Spinal cord (tissue), 10 donors: ENCODE measurements around the gene F11R. TPM values are rescaled to one million over a fixed set of nuclear protein-coding genes. Genes with fewer than 3 reads are reported as not detected.
"Not testable (repeated sequence)": the region's sequence is repeated elsewhere in the genome, so short reads cannot be mapped to it uniquely, and the experiment has no call there.

Source experiments
- DNase-seq, 6 donors: peaks; one replicate each; pipeline versions ENCODE4 v3.0.0 to v3.0.0-alpha.2; 2013 to 2015; ENCODE audit warnings: low spot score in 6 of 6, low read depth in 4 of 6
- H3K27ac ChIP-seq: one replicate; pipeline ENCODE4 v1.5.1; 2013; ENCODE audit warnings: low read depth, low read length, control low read depth
- H3K27me3 ChIP-seq: one replicate; pipeline ENCODE4 v1.6.1; 2013; ENCODE audit warnings: low read length; ENCODE audit not compliant: control insufficient read depth, insufficient read depth
- H3K36me3 ChIP-seq: one replicate; pipeline ENCODE4 v1.6.1; 2013; ENCODE audit warnings: low read length; ENCODE audit not compliant: control insufficient read depth, insufficient read depth
- H3K4me1 ChIP-seq: one replicate; pipeline ENCODE4 v1.6.1; 2013; ENCODE audit warnings: low read length; ENCODE audit not compliant: control insufficient read depth, insufficient read depth
- H3K4me3 ChIP-seq: one replicate; pipeline ENCODE4 v1.5.1; 2013; ENCODE audit warnings: low read depth, low read length, control low read depth
- H3K9me3 ChIP-seq: one replicate; pipeline ENCODE4 v1.6.1; 2013; ENCODE audit warnings: low read length; ENCODE audit not compliant: control insufficient read depth, insufficient read depth
- WGBS: methylation state at CpG from one replicate; pipeline ENCODE4 v1.1.5; 2013; ENCODE audit warnings: missing lambda C conversion rate; ENCODE audit not compliant: insufficient coverage; 5-methylcytosine and 5-hydroxymethylcytosine counted together
- polyA plus RNA-seq, 2 donors: library from polyadenylated mRNA; unstranded; fragments of 120-200 nt; gene quantifications; one replicate each; pipeline ENCODE4 v1.2.1, GENCODE V29; 2013; ENCODE audit not compliant: insufficient read length in 2 of 2
- total RNA-seq, 2 donors: library from RNA; depleted of rRNA in 1 of 2; stranded (reverse); fragments of 120-200 nt in 1 of 2; fragments of >200 nt in 1 of 2; gene quantifications; one replicate each; pipeline versions ENCODE4 v1.2.3 to v1.2.4, GENCODE V29; 2013 to 2014
- donor health status: healthy.

Gene F11R
- total and polyA plus RNA-seq, 4 donors, result 7.0 to 23.7 (median 11.3) TPM

GRCh38 chr1:161017181-161017580 is 3.8 kb downstream of the F11R start:
- peaks cover 31% of the 10 kb centered on the region for H3K27me3 ChIP-seq

GRCh38 chr1:161016683-161017082 is 4.3 kb downstream of the F11R start:
- H3K4me3 ChIP-seq, H3K27ac ChIP-seq, DNase-seq, H3K36me3 ChIP-seq, H3K9me3 ChIP-seq: not testable (repeated sequence)
- H3K27me3 ChIP-seq, result peaks cover 28% of the 10 kb centered on the region
- peaks cover 20% of the 10 kb centered on the region for H3K4me1 ChIP-seq
- no CpG with 5 or more reads among the region's 1 CpG for WGBS

More at GRCh38 chr1:161017181-161017580, 3.8 kb downstream of the F11R start:
- H3K27ac ChIP-seq, H3K4me3 ChIP-seq, DNase-seq, H3K36me3 ChIP-seq, H3K9me3 ChIP-seq: not testable (repeated sequence)
- H3K4me1 ChIP-seq, result peaks cover 21% of the 10 kb centered on the region
- WGBS, result no CpG with 5 or more reads among the region's 7 CpGs

GRCh38 chr1:161013488-161014230 is 7.3 kb downstream of the F11R start:
- H3K4me1 ChIP-seq, result peaks cover 3% of the 10 kb centered on the region
- peaks cover 8% of the 10 kb centered on the region for H3K27me3 ChIP-seq
- no peak overlapping the region for H3K4me3 ChIP-seq
- no peaks in the 10 kb centered on the region for H3K36me3 ChIP-seq
- H3K9me3 ChIP-seq, result no peaks in the 10 kb centered on the region
- WGBS, result 59% methylated on average over 10 of the region's 15 CpGs
- peak overlapping the region; percentile 36 for H3K27ac ChIP-seq
- peak in 1 of 6 donors; percentile 43 for DNase-seq

DNA sequence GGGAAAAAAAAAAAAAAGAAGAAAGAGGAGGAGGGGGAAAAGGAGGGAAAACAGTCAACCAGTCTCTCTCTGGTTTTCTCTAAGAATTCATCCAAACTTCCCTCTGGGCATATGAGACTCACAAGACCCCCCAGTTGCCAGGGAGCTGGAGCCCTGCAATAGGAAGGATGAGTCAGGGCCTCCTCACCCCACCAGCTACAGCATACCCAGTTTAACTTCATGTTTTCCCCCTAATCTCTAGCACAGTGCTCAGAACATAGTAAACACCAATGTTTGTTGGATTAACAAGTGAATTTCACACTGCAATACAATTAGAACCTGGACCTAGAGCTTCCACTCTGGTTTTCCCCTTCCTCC is 7.8 kb downstream of the F11R start:
- Histone ChIP-seq H3K27me3 (peaks cover 4% of the 10 kb centered on the region), H3K4me3 (no peak overlapping the region), H3K4me1 (peaks cover 3% of the 10 kb centered on the region), H3K36me3 (no peaks in the 10 kb centered on the region), H3K9me3 (no peaks in the 10 kb centered on the region), H3K27ac (peak overlapping the region; percentile 36)
- no peak for DNase-seq

DNA sequence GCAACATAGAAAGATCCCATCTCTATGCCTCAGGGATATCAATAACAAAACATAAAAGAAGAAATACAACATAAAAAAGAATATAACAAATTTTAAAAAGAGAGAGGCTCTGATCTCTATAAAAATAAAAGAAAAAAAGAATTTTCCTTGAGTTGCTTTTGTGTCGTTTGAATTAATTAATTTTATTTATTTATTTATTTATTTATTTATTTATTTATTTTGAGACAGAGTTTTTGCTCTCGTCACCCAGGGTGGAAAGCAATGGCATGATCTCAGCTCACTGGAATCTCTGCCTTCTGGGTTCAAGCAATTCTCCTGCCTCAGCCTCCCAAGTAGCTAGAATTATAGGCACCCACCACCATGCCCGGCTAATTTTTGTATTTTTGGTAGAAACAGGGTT is 8.5 kb downstream of the F11R start:
- Histone ChIP-seq H3K27me3 (no peaks in the 10 kb centered on the region), H3K36me3 (no peaks in the 10 kb centered on the region), H3K4me1 (peaks cover 3% of the 10 kb centered on the region), H3K9me3 (no peaks in the 10 kb centered on the region), H3K27ac (no peak overlapping the region), H3K4me3 (no peak overlapping the region)
- no CpG with 5 or more reads among the region's 3 CpGs for WGBS
- DNase-seq, result no peak

- Histone ChIP-seq H3K27ac (no peak overlapping the region), H3K4me1 (peaks cover 3% of the 10 kb centered on the region), H3K4me3 (no peak overlapping the region), H3K9me3 (no peaks in the 10 kb centered on the region), H3K36me3 (no peaks in the 10 kb centered on the region), H3K27me3 (no peaks in the 10 kb centered on the region)
- no peak for DNase-seq
- 93% methylated on average over 7 of the region's 7 CpGs for WGBS
Measured at GRCh38 chr1:161009602-161010211, 11.2 kb downstream of the F11R start.

DNA sequence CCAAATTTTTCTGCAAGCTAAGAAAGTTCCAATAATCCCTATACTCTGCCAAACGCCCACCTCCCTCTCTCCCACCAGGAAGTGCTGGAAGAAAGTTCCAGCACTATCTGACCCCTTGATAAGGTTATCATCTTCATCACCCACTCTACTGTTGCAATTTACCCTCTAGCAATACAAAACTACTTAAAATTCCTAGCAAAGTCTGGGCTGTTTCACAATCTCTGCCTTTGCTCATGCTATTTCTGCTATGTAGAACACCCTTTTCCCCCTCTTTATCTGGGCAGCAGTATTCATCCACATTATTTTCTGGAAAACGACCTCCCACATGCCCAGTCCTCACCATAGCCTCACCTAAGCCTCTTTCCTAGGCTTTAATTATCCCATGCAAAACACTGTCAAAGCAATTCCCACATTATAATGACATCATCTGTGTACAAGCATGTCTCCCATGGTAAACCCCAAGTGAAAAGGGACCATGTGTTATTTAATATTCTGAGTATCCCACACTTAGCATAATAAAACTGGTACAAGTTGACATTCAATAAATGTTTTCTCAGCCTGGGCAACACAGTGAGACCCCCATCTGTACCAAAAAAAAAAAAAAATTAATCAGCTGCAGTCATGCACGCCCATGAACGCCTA is 12.0 kb downstream of the F11R start:
- 76% methylated on average over 2 of the region's 4 CpGs for WGBS
- Histone ChIP-seq H3K4me3 (no peak overlapping the region), H3K27ac (no peak overlapping the region), H3K4me1 (peaks cover 3% of the 10 kb centered on the region), H3K36me3 (no peaks in the 10 kb centered on the region), H3K27me3 (no peaks in the 10 kb centered on the region), H3K9me3 (no peaks in the 10 kb centered on the region)
- DNase-seq, result no peak

GRCh38 chr1:161007369-161007768 is 13.6 kb downstream of the F11R start:
- Histone ChIP-seq H3K9me3 (no peaks in the 10 kb centered on the region), H3K4me1 (no peaks in the 10 kb centered on the region), H3K27me3 (no peaks in the 10 kb centered on the region), H3K36me3 (no peaks in the 10 kb centered on the region), H3K27ac (no peak overlapping the region), H3K4me3 (no peak overlapping the region)
- no CpG with 5 or more reads among the region's 2 CpGs for WGBS
- no peak for DNase-seq

DNA sequence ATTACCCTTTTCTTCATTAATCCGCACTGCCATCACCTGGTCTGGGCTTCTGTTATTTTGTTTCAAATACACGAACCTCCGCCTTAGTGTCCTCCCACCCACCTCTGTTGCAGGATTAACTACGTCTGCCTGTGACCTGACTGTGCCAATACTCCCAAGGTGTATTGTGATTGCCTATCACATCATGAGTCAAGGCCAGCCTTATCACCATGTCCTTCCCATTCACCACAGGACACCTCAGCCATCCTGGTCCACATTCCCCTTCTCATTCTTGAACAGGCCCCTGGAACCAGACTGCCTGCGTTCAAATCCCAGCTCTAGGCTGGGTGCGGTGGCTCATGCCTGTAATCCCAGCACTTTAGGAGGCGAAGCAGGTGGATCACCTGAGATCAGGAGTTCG is 14.4 kb downstream of the F11R start:
- Histone ChIP-seq H3K27me3 (no peaks in the 10 kb centered on the region), H3K9me3 (no peaks in the 10 kb centered on the region), H3K4me3 (no peak overlapping the region), H3K27ac (no peak overlapping the region), H3K36me3 (no peaks in the 10 kb centered on the region), H3K4me1 (no peaks in the 10 kb centered on the region)
- 95% methylated on average over 6 of the region's 8 CpGs for WGBS
- no peak for DNase-seq

DNA sequence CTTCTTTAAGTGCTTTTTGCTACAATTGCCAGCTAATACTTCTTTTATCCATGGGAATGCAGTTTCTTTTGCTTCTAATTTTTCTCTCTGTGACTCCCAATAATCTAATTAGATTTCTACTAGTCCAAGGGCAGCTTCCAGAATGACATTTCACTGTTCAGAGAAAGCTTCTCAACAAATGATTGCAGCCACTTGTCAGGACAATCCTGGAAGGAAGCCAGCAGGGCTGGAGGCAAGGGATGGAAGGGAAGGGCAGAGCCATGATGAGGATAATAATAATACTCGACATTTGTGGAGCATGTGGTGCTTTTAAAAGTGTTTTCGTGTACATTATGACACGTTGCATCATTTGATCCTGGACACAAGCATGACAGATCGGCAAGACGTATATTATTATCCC is 19.4 kb downstream of the F11R start:
- peak in 1 of 6 donors; percentile 49 for DNase-seq
- 80% methylated on average over 5 of the region's 5 CpGs for WGBS
- Histone ChIP-seq H3K4me3 (no peak overlapping the region), H3K27me3 (no peaks in the 10 kb centered on the region), H3K36me3 (peaks cover 11% of the 10 kb centered on the region), H3K4me1 (peaks cover 6% of the 10 kb centered on the region), H3K27ac (no peak overlapping the region), H3K9me3 (no peaks in the 10 kb centered on the region)
